Measurements from ENCODE around the gene SIGLEC9.

DNA sequence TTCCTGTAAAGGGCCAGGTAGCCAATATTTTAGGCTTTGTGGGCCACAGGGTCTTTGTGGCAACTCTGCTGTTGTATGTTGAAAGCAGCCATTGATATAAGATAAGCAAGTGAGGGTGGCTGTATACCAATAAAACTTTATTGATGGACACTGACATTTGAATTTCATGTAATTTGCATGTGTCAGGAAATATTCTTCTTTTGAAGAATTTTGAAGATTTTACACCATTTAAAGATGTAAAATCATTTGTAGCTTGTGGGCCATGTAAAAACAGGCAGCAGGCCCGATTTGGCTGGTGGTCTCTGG lies 14.1 kb upstream of the SIGLEC9 start:
- TF ChIP-seq, protein P1, sequence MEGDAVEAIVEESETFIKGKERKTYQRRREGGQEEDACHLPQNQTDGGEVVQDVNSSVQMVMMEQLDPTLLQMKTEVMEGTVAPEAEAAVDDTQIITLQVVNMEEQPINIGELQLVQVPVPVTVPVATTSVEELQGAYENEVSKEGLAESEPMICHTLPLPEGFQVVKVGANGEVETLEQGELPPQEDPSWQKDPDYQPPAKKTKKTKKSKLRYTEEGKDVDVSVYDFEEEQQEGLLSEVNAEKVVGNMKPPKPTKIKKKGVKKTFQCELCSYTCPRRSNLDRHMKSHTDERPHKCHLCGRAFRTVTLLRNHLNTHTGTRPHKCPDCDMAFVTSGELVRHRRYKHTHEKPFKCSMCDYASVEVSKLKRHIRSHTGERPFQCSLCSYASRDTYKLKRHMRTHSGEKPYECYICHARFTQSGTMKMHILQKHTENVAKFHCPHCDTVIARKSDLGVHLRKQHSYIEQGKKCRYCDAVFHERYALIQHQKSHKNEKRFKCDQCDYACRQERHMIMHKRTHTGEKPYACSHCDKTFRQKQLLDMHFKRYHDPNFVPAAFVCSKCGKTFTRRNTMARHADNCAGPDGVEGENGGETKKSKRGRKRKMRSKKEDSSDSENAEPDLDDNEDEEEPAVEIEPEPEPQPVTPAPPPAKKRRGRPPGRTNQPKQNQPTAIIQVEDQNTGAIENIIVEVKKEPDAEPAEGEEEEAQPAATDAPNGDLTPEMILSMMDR (IDR thresholded peaks at IDR 0.05): no peak
- TF ChIP-seq EP300 (IDR thresholded peaks at IDR 0.05) (no peak), POLR2A (IDR thresholded peaks at IDR 0.05) (no peak)

All from ovary (tissue), 3 donors.